ENCODE results near the gene UBL4A.
"Not testable (repeated sequence)": the region's sequence is repeated elsewhere in the genome, so short reads cannot be mapped to it uniquely, and the experiment has no call there.

The UBL4A gene

DNA sequence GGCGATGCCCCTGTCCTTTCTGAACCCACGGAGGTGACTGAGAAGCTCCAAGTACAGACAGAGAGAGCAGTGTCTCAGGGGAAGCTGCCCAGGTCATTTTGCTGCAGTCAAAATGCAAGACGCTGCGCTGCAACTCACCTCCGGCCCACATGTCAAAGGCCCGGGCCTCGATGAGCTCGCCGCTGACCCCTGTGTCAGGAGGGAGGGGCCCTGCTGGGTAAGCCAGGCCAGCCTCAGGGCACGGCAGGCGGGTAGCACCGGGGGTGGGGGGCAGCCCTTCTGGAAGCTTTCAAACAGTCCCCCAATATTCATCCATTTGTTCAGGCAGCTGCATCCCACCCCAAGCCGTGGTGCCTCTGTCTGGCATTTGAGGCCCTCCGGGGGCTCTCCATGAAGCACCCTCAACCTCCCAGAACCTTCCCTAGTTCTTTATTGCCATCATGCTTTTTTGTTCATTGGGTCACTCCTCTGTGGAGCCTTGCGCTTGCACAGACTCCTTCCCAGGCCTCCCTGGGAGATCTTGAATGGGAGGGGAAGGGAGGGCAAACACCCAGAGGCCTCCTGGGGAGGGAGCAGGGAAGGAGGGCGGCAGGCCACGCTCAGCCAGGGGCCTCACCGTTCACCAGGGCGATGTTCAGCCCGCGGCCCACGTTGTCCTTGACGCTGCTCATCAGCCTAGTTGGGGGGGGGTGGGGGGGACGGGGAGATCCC is 21.4 kb upstream of the UBL4A start:
- no peak for DNase-seq (ENCODE audit: low spot score)

DNA sequence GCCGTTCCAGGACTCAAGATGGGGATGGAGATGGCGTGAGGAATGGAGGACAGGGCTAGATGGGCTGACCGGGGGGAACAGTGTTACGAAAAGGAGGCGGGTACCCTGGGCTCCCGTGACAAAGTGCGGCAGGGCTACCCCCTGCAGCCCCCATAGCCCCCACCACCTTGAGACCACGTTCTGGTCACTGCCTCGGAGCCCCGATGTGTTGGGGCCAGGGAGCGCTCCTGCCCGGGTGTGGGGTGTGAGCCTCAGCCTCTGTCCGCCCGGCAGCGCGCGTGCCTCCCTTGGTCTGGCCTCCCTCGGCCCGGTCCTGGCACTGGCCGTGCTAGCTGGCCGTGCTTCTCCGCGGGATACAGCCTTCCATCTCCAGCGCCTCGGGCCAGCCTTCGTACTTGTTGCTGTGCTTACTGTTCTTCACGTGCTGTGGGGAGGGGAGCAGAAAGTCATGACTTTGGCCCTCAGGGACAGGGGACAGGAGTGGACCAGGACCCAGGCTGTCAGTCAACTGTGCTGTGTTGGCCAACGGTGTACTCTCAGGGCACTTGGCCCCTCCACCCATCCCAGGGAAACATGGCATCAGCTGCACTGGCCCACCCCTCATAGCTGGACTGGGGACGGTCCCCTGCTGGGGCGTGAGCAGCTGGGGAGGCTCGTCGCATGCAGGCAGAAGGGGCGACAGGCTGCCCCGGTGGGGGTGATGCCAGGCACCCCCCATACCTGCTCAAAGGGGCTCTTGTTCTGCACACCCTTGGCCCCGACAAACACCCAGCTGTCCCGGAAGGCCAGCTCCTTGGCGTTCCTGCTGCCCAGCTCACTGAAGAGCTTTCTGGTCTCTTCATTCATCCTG is 20.3 kb upstream of the UBL4A start:
- no peak for DNase-seq (ENCODE audit: low spot score)

DNA sequence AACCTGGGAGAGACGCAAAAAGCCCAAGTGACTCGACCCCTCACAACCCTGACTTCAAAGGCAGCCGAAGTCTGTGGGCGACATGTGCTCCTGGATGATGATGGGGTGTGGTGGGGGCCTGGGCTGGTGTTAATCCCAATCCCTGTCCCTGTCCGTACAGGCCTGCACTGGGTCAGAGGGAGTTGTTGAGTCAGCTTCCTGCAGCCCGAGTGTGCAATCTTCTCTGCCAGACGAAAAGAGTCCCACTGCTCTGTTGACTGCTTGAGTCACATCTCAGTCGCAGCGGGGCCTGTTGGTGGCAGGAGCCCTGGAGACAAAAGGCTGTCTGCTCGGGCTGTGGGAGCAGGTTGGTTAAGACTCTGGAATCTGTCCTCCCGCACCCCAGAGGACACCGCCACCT is 19.3 kb upstream of the UBL4A start:
- DNase-seq (ENCODE audit: low spot score): no peak

DNA sequence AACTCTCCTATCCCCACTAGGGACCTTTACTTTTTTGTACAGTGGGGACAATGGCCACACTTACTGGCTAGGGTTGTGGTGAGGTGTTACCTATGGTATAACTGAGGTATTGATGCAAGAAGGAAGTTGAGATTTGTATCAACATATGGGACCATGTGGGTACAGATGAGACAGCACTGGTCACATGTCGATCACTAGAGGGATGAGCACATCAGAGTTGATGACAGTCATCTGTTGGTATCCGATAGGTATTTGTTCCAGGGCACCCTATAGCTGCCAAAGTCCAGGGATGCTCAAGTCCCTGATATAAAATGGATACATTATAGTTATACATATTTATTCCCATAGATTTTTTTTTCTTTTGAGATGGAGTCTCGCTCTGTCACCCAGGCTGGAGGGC is 16.6 kb upstream of the UBL4A start:
- DNase-seq (ENCODE audit: low spot score): no peak

DNA sequence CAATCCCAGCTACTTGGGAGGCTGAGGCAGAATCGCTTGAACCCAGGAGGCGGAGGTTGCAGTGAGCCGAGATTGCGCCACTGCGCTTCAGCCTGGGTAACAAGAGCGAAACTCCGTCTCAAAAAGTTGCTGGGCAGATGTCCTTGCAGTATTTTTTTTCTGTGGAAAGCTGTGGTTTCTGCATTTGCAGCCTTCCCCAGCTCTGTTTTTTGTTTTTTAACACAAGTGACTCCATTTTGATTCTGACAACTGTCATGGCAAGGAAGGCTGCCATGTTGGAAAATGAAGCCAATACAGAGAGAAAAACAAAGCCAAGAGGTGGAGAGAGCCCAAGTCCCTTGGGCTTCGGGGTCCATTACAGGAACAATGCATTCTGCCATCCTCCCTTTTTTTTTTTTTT is 15.7 kb upstream of the UBL4A start:
- no peak for DNase-seq (ENCODE audit: low spot score)

DNA sequence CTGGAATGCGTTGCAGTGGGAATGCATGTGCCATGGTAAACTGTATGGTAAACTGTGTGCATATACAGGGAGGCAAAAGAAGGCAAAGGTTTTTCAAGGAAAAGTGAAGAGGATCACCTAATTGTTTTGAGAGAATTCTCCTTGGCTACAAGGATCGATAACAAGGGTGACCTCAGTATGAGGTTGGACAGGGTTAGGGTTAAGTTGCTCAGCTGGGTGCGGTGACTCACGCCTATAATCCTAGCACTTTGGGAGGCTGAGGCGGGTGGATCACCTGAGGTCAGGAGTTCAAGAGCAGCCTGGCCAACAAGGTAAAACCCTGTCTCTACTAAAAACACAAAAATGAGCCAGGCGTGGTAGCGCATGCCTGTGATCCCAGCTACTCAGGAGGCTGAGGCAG is 15.0 kb upstream of the UBL4A start:
- not testable (repeated sequence) for DNase-seq (ENCODE audit: low spot score)

DNA sequence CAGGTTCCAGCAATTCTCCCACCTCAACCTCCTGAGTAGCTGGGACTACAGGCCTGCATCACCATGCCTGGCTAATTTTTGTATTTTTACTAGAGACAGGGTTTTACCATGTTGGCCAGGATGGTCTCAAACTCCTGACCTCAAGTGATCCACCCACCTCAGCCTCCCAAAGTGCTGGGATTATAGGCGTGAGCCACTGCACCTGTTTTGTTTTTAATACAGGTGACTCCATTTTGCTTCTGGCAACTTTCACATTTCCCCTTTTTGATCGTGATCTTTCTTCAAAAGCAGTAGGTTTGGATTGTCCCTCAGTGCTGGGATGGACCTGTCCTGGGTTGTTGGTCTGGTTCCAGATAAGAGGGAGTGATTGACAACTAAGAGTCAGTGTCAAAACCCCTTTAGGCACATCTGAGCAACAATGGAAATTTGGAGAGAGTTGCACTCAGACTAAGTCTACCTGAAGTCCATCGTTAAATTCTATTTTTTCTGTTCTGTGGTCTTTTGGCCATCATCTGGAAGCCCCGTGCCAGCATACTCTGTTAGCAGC is 10.2 kb upstream of the UBL4A start:
- not testable (repeated sequence) for DNase-seq (ENCODE audit: low spot score)

DNA sequence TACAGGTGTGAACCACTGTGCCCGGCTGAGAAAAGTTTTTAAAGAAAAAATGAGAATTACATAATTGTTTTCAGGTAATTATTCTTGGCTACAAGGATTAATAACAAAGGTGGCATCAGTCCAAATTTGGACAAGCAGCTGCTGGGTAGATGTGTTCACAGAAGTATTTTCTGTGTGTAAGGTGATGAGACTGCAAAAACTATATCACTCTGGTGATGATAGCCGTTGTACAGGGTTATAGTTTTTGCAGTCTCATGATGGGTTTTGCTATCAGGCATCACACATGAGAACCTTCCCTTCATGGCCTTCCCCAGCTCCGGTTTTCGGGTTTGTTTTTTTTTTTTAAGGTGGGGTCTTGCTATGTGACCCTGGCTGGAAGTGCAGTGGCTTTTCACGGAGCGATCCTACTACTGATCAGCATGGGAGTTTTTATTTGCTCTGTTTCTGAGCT is 9.1 kb upstream of the UBL4A start:
- no peak for DNase-seq (ENCODE audit: low spot score)

DNA sequence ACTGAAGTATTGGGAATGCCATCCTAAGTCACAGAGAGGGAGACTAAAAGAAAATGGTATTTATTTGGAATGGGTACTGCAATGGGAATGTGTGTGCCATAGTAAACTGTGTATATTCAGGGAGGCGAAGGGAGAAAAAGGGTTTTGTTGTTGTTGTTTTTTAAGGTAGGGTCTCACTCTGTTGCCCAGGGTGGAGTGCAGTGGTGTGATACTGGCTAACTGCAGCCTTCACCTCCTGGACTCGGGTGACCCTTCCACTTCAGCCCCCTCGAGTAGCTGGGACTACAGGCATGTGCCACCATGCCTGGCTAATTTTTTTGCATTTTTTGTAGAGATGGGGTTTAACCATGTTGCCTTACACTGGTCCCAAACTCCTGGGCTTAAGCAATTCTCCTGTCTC is 8.3 kb upstream of the UBL4A start:
- no peak for DNase-seq (ENCODE audit: low spot score)

DNA sequence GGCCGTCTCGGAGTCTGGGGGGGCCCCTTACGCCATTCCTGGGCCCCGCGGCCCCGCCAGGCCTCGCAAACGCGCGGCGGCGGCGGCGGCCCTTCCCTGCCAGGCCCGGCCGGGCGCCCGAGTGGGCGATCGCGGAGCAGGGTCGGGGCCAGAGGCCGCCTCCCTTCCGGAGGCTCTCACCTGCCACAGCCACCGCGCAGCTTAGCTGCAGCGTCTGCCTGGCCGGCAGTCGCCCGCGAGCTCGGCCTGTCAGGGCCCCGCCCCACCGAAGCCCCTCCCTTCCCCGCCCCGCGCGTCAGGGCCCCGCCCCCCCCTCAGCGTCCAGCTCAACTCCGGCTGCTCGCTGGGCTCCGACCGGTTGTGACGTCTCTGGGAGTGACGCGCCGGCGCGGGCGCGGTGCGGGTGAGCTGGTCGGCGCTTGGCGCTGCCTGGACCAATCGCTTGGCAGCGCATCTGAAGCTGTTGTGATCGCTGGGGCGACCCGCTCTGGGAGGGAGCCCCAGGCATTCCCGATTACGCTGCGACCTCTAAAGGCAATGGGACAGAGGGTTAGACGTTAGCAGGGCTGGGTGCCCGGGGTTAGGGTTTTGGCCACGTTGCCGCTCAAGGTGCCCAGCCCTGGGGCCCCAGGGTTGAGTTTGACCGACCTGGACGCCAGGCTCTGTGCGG is 4.1 kb upstream of the UBL4A start, which contains the start of gene SLC10A3:
Gene SLC10A3 (minus strand): TSS at position 216 of the 670 bp plus-strand sequence. CDS start 1,689 bp downstream, outside the sequence.
- peak; percentile 92 for DNase-seq (ENCODE audit: low spot score)

DNA sequence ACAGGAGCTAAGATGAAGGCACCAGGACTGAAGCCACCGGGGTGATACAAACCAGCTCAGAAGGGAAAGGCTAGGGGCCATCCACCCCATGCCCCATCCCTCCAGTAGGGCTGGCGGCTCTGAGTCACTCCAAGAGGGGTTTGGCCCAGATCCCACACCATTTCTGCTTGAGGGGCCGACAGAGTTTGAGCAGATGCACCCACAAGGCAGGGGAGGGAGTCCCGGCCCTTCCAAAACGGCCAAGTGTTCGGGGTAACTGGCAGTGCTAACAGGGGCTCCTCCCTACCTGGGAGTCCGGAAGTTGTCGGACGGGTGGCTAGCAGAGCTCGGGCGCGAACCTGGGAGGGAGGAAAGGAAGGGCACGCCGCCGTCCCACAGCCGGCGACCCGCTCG is 3.6 kb upstream of the UBL4A start:
- no peak for DNase-seq (ENCODE audit: low spot score)

DNA sequence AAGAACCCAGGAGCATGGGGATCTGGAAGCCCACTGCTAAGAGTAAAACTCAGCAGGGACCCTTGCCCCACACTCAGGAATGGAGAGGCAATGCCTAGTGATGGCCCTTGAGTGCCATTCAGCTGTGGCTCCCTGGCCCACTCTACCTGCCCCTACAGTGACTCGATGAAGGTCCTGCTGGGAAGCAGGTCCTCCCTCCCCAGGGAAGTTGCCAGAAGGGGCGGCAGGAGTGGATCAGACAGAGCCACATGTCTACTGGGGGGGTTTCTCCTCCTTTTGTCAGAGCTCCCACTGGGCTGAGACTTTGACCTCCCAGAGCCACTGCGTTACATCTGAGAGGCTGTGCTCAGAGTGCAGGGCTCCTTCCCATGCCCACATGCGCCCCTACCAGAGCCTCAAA is 2.8 kb upstream of the UBL4A start:
- DNase-seq (ENCODE audit: low spot score): no peak

DNA sequence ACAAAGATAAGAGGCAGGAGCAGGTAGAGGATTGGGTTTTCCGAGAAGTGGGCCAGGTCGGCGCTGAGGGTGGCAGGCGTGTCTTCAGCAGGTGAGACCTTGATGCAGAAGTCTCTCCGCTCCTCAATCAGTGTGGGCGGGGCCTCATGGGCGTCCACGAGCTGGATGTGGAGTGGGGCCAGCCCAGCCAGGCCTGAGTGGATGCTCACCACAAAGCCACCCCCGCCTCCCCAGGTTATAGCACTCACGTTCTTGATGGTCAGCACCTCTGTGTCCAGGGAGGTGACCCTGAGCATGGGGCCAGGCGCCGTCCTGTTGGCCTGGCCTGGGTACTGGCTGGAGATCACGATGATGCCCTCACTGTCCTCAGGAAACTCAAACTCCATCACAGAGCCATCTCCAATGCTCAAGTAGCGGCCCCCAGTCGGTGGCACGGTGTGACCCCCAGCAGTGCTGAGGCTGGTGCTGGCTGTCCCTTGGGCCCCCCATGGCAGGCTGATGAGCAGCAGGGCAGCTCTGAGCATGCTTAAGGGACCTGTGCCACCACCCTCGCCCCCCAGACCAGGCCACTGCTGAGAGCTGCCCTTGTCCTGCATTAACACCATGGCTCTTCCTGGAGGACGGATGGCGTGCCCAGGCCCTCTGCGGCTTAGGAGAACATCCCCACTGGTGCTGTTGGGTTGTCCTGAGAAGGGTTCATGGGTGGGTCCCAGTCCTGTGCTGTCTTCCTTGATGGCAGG is 2.1 kb upstream of the UBL4A start:
- no peak for DNase-seq (ENCODE audit: low spot score)

DNA sequence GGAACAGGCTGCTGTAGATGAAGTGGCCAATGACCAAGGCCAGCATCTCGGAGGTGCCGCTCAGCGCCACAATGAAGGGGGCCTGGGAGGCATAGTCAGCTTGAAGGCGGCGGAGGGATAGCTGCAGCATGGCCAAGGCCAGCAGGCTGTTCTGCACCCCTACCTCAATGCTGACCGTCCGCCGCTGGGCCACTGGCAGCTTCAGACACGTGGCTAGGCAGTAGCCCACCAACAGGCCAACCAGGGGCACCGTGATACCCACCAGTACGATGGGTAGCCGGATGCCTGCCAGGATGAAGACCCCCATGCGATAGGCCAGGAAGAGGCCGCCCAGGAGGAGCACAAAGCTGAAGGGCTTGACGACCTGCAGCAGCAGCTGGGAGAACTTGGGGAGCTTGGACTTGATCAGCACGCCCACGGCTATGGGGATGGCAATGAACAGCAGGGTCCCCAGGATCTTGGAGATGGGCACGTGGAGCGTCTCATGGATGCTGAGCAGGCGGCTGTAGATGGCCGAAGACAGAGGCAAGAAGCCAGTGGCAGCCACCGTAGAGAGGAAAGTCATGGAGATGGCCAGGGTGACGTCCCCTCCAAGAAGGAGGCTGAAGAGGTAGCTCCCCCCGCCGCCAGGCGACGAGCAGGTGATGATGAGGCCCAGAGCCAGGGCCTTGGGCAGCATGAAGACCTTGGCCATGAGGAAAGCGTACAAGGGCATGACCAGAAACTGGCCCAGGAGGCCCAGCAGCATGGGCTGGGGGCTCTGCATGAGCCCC is 1.3 kb upstream of the UBL4A start:
- no peak for DNase-seq (ENCODE audit: low spot score)

DNA sequence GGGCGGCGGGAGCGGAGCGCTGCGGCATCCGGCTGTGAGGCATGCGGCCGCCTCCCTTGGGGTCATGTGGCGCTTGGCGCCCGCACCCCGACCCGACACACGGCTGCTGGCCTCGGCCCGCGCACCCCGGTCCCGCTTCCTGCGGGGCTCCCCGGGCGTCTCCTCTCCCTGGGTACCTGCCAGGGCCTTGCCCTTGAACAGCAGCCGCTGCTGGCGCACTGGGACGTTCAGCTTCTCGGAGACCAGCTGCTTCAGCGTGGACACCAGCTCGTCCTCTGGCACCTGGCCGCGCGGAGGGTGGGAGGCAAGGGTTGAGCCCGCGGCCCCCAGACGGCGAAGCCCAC is 391 bp downstream of the UBL4A start:
- no peak for DNase-seq (ENCODE audit: low spot score)

DNA sequence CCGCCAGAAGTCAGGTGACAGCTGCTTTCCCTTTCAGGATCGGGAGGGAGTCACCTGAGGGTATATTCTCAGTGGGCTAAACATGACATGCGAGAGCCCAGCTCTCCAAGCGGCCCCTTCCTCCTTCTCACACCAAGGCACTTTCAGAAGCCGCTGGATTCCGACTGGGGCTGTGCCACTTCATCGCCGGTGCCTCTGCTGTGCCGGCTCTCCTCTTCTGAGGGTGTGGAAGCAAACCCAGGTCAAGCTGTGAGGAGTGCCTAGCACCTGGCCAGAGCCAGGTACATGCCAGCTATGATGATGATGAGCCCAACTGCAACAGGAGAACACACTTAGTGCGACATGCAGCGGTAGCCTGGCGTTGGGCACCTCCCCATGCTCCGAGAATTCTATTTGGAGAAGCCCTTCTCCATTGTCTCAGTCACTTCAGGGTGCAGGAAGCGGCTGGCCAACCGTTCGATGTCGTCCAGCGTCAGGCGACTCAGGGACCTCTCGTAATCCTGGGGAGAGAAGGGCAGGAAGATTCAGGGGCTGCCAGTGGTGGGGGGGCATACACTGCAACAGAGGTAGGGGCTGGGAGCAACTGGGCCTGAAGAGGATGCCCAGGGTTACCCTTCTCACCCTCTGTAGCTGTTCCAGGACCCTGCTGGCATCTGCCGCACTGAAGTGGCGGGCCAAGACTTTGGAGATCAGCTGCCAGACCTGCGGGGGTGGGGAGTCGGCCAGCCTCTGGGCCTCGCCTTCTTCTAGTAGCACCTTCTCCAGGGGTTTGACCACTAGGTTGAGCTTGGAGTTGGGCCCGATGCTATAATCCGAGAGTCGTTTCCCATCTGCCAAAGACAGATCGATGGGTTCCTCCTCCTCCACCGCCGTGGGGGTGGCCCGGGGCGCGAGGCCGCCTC is 1.0 kb downstream of the UBL4A start:
- no peak for DNase-seq (ENCODE audit: low spot score)

DNA sequence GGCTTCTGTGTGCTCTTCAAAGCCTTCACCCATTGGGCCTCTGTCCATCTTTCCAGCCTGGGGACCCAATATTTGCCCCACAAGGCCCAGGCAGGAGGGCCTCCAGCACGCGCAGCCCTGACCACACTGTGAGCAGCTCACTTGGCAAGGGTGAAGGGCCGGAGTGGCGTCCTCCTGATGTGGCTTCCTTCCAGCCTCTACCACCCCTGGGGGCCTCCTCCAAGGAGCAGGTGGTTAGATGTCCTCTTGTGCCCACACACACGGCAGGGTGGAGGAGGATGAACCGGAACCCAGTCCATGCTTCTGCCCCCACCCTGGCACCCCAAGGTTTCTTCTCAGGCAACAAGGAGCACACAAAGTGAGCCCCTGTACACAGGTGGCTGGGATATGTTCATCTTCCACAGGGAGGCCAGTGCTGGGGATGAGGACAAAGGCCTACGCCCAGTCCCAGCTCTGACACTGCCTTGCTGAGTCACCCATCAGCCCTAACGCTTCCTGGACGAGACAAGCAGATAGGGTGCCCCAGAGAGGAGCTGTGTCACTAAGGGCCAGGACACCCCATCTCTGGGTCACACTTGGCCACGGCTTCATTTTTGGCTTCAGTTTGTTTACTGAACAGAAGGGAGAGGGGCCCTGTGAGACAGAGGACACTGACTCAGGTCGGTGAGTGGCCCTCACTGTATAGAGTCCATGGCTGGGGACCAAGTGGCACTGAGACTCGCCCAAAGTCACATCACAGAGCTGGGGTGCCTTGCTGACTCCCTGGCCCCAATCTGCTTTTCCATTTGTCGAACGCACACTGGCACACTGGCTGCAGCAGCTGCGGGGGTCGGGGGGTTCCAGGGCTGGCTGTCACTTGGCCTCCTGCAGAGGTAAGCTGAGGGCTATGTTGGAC is 1.9 kb downstream of the UBL4A start:
- DNase-seq (ENCODE audit: low spot score): no peak

DNA sequence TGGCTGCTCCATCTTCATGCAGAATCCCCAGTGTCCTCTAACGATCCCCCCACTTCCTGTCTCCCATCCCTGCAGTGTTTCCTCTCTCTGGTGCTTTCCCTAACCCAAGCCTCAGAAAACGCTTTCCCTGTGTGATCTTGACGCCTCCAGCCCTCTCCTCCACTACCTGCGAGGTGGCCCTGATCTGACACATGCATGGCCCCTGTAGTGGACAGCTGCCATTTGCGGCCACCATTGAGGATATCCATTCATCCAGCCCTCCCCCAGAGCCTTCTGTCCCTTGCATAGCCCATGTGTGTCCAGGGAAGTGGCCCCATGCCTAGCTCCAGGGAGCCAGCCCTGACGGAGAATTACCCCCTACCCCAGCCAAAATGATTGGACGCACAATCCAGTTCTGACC is 3.1 kb downstream of the UBL4A start:
- DNase-seq (ENCODE audit: low spot score): no peak

DNA sequence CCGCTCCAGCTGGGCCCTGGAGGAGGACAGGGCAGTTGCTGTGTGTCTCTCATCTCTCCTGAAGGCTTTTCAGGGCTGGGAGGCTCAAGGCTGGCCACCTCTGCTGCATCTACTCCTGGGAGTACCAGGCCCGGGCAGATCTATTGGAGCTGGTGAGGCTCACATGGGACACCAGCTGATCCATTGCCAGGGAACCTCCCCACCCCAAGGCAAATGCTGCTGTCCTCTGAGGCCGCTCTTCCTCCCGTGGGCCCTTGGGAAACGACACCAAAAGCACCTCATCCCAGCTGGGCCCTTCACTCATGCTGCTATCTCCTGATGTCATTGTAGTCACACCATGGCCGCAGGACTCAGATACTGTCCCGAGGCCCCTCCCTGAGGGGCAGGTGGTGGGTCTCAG is 3.6 kb downstream of the UBL4A start:
- DNase-seq (ENCODE audit: low spot score): no peak

Data from pons (tissue), 1 donor.